SW 1271 (cell line): Measurements from ENCODE around the gene PLB1.
"Not testable (repeated sequence)": the region's sequence is repeated elsewhere in the genome, so short reads cannot be mapped to it uniquely, and the experiment has no call there.

Experiments
- DNase-seq, 2 experiments: peaks; one replicate each; lab custom pipeline; 2025; lab: John Stamatoyannopoulos, UW

Gene PLB1

DNA sequence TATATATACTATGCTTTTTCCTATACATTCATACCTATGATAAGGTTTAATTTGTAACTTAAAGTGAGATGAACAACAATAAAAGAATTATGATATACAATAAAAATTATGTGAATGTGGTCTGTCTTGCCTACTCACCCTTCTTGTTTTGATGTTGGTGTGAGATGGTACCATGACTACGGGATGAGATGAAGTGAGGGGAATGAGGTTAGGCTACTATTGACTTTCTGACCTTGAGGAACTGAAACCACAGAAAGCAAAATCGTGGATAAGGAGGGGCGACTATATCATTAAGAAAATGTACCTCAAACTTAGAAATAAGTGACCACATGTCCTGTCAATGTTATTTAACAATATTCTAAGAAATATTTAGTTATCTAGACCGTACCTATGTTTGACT is 151.8 kb downstream of the PLB1 start:
- DNase-seq = no peak

DNA sequence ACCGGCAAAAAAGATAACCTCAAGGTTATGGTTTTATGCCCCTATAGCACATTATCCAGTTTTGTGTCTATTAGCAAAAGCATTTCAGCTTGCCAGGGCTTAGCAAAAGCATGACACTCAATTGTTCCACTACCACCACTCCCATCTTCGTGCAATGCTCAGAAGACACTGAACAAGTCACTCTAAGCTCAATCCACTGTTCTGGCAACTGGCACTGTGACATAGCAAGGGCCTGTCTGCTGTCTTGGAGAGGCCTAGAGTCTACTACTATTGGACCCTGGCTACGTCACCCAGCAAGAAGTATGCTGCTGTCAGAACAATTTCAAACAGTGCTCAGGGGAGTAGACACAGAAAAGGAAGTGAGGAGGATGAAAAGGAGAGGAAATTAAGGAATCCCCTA is 152.3 kb downstream of the PLB1 start:
- no peak for DNase-seq

DNA sequence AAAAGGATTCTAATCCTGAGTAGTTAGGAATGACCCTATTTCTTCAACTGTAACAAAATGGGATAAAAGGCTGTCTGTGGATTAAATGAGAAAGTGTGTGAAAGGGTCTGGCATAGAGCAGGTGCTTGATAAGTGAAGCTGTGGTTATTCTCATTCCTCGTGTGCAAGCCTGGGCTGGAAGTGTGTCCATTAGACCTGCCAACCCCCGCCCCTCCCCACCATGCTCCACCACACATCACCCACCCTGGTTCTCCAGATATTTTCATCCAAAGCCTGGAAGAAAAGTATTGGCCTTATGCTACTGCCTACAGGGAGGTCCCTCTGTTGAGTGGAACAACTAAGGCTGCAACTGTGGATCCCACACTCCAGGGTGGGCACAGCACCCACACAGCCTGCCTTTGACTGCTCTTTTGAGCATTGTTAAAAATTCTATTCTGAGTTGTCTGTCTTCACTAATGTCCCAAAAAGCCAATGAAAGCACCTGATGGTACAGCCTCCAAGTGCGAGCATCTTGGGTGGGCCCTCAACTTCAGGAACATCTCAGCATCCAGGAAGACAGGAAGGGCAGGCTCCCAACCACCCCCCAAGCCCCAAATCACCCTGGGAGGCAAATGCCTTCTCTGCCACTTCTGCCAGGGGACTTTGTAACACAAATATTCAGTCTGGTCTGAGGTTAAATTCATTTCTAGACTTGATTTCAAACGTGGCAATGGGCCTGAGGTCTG is 153.0 kb downstream of the PLB1 start:
- no peak for DNase-seq

DNA sequence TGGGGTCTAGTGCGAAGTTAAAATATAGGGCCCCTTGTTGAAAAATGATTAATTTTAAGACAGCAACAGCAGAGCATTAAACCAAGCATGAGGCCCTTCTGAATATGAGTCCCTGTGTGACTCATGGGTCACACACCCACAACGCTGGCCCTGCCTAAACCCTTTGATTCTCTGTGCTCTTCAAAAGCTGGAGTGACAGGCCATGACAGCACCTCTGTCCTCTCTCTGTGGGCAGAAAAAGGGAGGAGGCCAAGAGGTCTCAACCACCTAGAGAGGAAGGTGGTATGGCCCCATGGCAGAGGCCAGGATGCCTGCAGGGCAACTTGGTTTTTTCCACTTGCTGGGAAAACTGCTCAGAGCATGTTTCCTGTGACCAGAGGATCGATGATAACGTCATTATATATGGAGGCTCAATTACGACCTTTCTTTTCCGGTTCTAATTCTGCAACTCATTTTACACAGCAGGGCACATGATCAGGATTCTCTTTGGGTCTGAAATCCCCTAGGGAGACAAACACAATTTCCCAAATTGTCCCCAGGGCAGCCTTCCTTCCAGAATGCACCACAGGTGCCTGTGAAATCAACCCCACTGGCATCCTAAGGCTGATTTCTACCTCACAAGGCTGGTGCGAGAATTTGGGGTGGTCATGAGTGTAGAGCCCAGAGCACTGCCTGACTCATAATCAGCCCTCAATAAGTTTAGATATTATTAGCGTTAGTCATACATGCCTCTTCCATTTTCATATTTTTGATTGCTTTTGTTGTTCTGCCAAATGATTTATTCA is 153.8 kb downstream of the PLB1 start:
- DNase-seq = no peak

DNA sequence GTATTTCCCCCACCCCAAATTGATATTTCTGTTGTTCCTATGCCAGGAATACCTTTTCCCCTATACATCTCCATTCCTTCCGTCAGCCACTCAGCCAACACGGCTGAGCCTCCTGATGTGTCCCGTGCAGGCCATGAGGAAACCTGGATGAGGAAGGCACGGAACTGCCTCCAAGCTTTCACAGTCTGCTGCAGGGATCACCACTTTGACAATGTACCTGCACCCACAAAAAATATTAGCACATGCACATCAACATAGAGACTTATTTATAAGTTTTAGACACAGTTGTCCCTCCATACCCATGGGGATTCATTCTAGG is 154.4 kb downstream of the PLB1 start:
- no peak for DNase-seq

DNA sequence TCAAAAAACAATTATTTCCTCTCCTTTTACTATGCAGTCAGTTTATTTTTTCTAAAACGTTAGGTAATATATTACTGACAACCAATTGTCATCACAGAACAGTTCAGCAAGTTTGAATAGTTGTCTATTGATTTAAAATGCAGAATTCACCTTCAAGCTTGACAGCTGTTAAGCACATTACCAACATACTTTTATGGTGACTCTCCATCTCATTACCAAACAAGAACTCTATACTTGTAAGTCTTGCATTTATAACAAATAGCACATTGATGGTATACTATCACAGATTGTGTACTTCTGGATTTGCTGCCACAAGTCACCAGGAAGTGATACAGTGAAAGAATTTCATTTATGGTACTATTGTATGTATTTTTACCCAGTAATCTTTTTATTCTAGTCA is 156.4 kb downstream of the PLB1 start:
- DNase-seq = no peak

DNA sequence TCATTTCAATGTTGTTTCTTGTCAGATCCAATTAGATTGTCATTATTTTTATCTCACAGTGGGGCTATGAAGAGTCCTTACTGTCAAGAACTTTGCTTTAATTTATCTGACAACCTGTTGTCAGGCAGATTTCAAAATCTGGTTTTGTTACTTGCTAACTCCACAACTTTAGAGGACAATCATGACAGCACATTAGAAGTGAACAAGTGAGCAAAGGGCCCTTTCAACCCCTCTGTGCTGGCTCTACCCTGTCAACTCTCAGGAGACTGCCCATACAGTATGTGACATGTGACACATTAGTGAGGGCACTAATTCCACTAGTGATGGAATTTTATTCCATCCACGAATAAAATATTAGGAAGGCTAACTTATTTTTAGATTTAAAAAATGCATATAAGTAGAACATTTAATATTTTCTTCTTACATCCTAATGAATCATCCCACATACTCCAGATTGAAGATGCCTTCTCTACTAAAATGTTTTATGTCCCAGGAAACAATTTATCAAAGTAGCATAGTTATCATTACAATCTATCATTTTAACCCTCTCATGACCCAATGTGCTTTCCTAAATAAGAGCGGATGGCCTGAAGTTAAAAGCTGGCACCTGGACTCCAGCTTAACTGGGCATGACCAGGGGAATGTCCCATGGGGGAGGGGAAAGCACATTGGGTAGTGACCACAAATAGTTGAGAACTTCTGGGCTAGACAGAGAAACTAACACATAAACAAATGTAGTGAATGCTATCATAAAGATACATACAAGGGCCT is 158.2 kb downstream of the PLB1 start:
- no peak for DNase-seq

DNA sequence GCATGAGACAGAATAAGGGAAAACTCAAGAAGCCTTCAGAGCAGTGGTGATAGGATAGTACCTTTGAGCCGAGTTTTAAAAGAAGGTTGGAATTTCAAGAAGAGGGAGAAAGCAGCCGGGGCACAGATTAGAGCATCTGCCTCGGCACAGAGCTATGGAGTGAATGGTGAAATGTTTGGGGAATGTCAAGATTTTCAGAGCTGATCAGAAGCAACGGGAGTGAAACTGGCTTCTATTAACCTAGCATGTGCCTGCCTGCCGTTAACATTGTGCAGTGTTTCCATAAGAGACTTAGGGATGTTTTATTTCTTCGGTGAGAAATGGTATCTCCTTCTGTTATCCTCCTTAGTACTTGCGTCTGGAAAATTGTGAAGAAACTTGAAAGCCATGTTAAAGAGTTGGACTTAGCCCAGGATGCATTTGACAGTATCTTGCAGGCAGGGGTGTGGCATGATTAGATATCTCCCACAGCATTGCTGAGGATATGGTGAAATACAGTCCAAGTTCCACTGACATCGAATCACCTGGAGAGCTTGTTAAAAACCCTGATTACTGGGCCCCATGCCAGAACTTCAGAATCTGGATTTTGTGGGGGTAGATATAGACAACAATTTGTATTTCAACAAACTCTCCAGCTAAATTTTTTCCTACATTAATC is 158.9 kb downstream of the PLB1 start:
- DNase-seq = no peak

DNA sequence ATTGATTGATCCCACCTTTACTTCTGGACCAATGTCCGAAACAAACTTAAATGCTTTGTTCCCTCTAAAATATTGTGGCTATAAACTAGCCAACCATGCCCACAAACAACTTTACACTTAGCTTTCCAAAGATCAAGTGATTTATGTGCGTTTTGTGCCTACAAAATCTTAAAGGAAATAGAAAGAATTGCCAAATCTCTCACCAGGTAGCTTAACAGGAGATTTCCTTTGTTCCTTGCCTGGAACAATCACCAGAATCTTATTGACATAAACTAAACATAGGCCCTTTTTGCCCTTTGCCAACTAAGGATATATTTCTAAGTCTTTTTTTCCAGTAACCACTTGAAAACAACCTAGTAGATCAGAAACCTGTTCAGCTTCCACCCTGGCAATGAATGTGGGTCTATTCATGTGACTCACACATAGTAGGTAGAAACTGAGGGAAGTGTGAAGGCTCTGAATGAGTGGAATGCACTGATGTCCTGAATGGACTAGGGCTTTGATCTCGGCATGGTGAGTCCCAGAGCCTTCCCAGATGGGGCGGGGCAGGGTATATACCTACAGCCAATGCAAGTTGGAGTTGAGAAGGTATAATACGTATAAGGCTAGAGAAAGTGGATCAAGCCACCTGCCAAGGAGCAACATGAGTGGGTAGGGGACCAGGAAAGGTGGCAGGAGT is 161.2 kb downstream of the PLB1 start:
- DNase-seq = no peak

DNA sequence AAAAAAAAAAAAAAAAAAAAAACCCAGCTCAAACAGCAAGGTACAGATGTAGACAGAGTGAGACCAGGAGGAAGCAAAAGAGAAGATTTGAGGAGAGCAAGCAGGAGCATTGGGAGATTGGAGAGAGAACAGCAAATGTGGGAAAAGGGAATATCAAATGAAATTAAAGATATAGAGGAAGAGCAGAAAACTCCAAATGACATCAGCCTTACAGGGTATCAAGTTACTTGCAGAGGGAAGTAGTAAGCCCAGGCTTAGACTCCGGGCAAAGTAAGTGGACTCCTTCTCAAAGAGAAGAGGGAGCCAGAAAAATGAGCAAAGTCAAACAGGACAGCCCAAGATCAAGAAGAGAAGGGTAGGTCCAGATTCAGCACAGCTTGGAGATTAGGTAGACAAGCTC is 162.5 kb downstream of the PLB1 start:
- DNase-seq = no peak

DNA sequence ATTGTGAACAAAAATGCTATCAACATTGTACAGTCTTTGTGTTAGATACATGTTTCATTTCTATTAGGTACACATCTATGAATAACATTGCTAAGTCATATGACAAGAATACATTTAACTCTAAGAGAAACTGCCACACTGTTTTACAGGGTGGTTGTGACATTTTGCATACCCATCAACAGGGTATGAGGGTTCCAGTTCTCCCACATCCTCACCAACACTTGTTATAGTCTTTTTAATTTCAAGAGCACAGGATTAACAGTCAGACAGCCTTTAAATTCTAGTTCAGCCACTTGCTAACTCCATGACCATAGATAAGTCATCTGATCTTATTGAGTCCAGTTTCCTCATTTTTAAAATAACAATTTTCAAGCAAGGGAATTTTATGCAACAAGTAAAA is 163.3 kb downstream of the PLB1 start:
- no peak for DNase-seq

DNA sequence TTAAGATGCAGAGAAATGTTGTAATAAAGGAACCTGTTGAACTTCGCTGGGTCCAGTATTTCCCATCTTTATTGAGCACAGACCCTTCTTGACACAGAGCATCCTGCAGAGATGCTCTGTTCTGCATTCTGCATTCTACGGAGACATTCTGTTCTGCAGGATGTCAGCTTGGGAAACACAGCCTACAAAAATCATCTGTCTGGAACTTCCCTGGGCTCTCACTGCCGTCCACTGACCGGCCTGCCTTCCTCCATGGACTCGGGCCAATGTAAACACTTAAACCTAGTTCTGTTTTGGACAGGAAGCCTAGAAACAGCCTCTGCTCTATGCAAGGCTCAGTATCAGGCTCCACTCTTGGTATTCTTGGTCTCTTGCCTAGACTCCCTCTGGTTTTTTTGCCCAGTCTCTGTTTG is 165.7 kb downstream of the PLB1 start:
- no peak for DNase-seq

DNA sequence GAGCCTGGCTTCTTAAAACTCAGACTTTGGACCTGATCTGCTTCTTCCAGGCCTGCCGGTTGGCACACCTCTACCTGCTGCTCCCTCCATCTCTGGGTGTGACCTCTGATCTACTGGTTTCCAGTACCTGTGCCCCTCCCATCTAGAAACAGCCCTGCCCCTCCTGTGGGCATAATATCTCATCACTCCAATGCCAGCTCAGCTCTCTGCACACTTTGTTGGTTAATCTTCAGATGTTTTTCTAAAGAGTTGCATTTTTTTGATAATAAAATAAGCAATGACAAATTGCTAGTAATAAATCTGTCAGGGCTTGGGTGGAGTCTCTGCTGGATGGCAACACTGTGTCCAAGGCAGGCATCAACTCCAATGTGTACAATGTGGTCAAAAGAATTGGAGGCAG is 166.2 kb downstream of the PLB1 start:
- DNase-seq = no peak

DNA sequence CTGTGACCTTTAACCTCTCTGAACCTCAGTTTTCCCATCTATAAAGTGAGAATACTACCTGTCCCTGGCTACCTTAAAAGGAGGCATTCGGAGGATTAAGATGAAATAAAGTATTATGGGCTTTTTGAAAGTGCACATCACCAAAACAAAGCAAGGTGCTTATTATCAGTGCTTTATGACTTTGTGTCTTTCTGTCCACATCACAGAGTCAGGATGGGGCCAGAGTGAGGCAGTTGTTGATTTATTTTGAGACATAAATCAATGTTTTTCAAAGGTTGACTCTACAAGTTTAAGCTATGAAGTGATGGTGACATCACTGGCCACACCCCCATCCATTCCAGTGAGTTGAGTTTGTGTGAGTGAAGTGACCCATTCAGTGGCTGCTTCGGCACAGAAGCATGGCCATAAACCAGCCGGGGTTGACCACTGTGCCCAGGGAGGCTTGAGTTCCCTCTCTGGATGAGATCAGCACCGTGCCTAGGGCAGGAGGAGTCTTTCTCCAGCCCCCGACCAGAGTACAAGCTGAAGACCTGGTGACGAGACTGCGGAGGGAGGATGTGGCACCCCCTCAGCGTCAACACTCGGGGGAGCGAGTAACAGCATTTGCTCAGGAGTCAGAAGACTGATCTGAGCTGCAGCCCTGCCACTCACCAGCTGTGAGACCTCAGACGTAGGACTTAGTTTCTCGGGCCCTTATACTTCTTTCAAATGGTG is 166.8 kb downstream of the PLB1 start:
- no peak for DNase-seq

DNA sequence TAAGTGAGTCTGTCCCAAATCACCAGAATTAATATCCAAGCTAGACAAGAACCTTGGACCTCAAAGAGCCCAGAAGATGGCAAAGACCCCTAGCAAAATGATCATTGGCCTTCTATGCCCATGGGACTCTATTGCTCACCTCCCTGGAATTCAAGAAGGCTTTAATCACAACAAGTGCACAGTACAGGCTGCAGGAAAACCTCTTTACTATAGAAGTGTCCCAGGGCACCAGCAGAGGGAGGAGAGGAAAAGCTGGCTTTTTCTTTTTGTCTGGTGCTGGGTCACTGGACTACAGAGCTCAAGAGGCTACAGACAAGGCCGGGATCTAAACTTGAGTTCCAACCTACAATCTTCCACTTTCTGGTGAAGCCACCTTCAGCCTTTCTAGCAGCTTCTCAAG is 167.5 kb downstream of the PLB1 start:
- peak in 1 of 2 experiments; percentile 23 for DNase-seq

DNA sequence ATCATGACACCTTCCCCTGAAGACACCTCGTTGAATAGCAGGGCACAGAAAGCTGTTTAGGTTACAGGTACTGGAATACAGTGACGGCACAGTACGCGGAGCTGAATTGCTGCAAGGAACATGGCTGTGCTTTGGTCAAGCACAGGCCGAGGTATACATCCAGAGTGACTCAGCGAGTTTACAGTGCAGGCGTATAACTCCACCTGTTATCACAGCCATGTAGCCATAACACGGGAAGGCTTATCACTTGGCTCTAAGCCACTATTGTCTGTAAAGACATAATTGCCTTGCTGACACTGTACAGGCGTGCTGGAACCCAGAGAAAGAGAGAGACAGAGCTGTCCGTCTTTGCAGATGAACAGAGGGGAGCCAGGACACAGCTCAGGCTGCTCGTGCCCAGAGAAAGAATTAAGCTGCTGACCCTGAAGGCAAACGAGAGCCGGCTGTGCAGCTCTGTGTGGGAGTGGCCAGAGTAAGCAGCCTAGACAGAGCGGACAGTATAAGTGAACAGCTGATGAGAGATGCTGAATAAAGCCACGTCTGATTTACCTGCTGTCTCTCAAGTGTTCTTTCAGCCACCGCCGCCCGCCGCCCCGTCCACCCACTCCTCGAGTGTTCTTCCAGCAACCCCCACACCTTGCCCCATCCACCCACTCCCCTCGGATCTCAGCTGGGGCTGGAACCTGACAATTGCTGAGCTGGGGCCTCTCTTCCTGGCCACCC is 168.4 kb downstream of the PLB1 start:
- DNase-seq = no peak

DNA sequence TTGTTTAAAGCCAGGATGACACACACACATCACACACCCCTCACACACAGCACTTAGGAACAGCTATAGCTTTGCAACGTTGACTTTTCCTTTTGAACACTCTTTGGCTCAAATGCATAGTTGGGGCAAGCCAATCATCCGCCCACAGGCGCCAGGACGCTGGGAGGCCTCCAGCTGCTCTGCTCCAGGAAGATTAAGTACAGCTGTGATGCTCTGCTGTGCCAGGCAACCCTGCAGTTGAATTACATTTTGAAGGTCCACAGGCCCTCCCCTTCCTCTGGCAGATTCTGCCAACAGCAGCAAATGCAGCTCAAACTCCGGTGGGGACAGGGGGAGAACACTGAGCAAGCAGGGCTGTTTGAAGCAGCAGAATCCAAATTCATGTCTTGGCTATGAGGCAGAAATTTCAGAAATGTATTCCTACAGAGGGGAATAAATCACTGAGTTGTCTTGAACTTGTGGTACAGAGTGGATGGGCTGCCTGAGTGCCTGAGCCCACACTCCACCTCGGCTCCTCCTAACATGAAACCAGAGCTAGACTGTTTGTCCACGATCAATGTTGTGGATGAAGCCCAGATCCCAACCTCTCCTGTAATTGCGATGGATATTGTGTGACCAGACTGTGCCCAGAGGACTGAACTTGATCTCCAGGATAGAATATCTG is 169.3 kb downstream of the PLB1 start:
- no peak for DNase-seq

DNA sequence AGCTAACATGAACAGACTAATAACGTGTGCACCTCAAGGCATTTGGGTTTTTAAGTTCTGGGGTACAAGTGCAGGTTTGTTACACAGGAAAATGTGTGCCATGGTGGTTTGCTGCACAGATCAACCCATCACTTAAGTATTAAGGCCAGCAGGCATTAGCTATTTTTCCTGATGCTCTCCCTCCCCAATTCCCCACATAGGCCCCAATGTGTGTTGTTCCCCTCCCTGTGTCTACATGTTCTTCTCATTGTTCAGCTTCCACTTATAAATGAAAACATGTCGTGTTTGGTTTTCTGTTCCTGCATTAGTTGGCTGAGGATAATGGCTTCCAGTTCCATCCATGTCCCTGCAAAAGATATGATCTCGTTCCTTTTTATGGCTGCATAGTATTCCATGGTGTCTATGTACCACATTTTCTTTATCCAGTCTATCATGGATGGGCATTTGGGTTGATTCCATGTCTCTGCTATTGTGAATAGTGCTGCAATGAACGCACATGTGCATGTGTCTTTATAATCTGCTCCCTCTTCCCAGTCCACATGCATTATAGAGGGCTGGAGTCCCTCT is 170.0 kb downstream of the PLB1 start:
- DNase-seq = not testable (repeated sequence)

DNA sequence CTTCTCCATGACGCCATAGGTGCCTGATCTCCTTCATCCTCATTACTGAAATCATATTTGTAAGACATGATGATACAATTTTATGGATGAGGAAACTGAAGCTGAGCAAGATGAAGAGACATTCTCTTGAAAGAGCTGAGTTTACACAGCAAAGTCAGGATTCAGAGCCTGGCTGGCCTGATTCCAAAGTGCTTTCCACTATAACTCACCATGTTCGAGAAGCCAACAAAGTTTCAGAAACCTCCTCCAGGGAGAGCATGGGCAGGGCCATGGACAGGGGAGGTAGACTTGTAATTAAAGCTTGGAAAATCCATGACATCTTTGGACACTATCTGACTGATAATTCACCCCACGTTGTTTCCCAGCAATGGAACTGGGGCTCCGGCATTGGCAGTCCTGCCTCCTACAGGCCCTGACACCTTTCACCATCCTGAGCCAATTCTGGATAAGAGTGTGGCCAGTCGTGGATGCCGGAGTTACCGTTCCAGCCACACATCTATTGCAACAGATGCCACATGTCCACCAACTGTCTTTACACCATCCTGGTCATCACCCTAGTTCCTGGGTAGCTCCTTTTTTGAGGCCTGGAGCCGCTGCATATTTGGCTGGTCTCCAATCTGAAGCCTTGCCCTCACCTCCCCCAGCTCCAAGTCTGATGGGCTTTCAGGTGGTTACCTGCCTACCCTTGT is 170.8 kb downstream of the PLB1 start:
- no peak for DNase-seq
